Raji (cell line): ENCODE data around the gene PPM1D.
A peak's percentile ranks its signal among the peaks of the same experiment; 100 is the strongest.

Source experiments
- POLR2A ChIP-seq: IDR thresholded peaks from 2 replicates; pipeline ENCODE4 v1.6.1; 2011; ENCODE audit warnings: low read depth, low read length, control low read depth; ENCODE audit not compliant: insufficient read depth

Gene PPM1D

GRCh38 chr17:60599620-60600489, at the start of gene PPM1D:
Gene PPM1D (plus strand): TSS chr17:60600193. CDS start chr17:60600415, 222 bp downstream.
- TF ChIP-seq POLR2A = peak; percentile 96

GRCh38 chr17:60554377-60554788, 45.6 kb upstream of the PPM1D start:
- TF ChIP-seq POLR2A = no peak

- no peak for TF ChIP-seq POLR2A
Measured at GRCh38 chr17:60555786-60556185, 44.2 kb upstream of the PPM1D start.

GRCh38 chr17:60557805-60558204, 42.2 kb upstream of the PPM1D start:
- TF ChIP-seq POLR2A = no peak

GRCh38 chr17:60559659-60559994, 40.4 kb upstream of the PPM1D start:
- no peak for TF ChIP-seq POLR2A

GRCh38 chr17:60559995-60560859, 39.8 kb upstream of the PPM1D start:
- no peak for TF ChIP-seq POLR2A

- no peak for TF ChIP-seq POLR2A
Measured at GRCh38 chr17:60560860-60561257, 39.1 kb upstream of the PPM1D start.

- TF ChIP-seq POLR2A = no peak
Measured at GRCh38 chr17:60562421-60562820, 37.6 kb upstream of the PPM1D start.

GRCh38 chr17:60563743-60564142, 36.2 kb upstream of the PPM1D start:
- TF ChIP-seq POLR2A = no peak

- TF ChIP-seq POLR2A = no peak
Measured at GRCh38 chr17:60565233-60565632, 34.8 kb upstream of the PPM1D start.

GRCh38 chr17:60573236-60574051, 26.5 kb upstream of the PPM1D start:
- TF ChIP-seq POLR2A = no peak

GRCh38 chr17:60577147-60577915, 22.7 kb upstream of the PPM1D start:
- no peak for TF ChIP-seq POLR2A

- no peak for TF ChIP-seq POLR2A
Measured at GRCh38 chr17:60579090-60579489, 20.9 kb upstream of the PPM1D start.

GRCh38 chr17:60579551-60579950, 20.4 kb upstream of the PPM1D start:
- no peak for TF ChIP-seq POLR2A
